PC-3 (cell line): Measurements from ENCODE around the gene PDLIM7. TPM values are rescaled to one million over a fixed set of nuclear protein-coding genes. Genes with fewer than 3 reads are reported as not detected.

ENCODE experiments used
- ATAC-seq: fragments of 200-7000 bp; cut with Tn5 transposase; 2 replicates; pipeline ENCODE4 v1.9.1; 2020; ENCODE audit warnings: mild to moderate bottlenecking, moderate library complexity
- BruUV-seq: library from RNA; stranded (reverse); fragments of 400-500 nt; replicated peaks from 2 replicates; lab custom pipeline; 2021; lab: Mats Ljungman, UMichigan
- CTCF ChIA-PET: fragments of 300-600 bp; sonication (Branson Sonifier 250); formaldehyde crosslinking; loops from one replicate; lab custom pipeline; 2022; ENCODE audit warnings: antibody characterized with exemption; lab: Charles Lee
- POLR2A ChIA-PET: fragments of 300-600 bp; sonication (Branson Sonifier 250); formaldehyde crosslinking; loops from one replicate; lab custom pipeline; 2022; ENCODE audit warnings: antibody characterized with exemption; ENCODE audit not compliant: unreplicated experiment; lab: Charles Lee
- DNase-seq: peaks from one replicate; pipeline ENCODE4 v3.0.0-alpha.2; 2015
- H2AFZ ChIP-seq: fragments of 300-600 bp; sonication (generic); 2 replicates; pipeline ENCODE4 v1.6.0; 2016; ENCODE audit warnings: antibody characterized with exemption, low read length
- H3F3A ChIP-seq: fragments of 300-600 bp; sonication (generic); one replicate; pipeline ENCODE4 v1.6.0; 2017; ENCODE audit warnings: antibody characterized with exemption, low read length, control low read depth, mild to moderate bottlenecking; ENCODE audit not compliant: unreplicated experiment
- H3K27ac ChIP-seq: fragments of 300-600 bp; sonication (generic); 2 replicates; pipeline ENCODE4 v1.5.1; 2016; ENCODE audit warnings: mild to moderate bottlenecking, low read length
- H3K27me3 ChIP-seq: fragments of 300-600 bp; sonication (generic); 2 replicates; pipeline ENCODE4 v1.6.1; 2016; ENCODE audit warnings: low read length, mixed read lengths
- H3K36me3 ChIP-seq: fragments of 300-600 bp; sonication (generic); 2 replicates; pipeline ENCODE4 v1.6.1; 2016; ENCODE audit warnings: low read depth, mixed run types, low read length, mixed read lengths
- H3K4me1 ChIP-seq: fragments of 300-600 bp; sonication (generic); 2 replicates; pipeline ENCODE4 v1.5.1; 2016; ENCODE audit warnings: low read length; ENCODE audit not compliant: insufficient read depth
- H3K4me2 ChIP-seq: fragments of 300-600 bp; sonication (generic); 2 replicates; pipeline ENCODE4 v1.6.0; 2016; ENCODE audit warnings: low read length
- H3K4me3 ChIP-seq: fragments of 300-600 bp; sonication (generic); 2 replicates; pipeline ENCODE4 v1.5.1; 2016; ENCODE audit warnings: mild to moderate bottlenecking, low read length, mixed read lengths
- H3K79me2 ChIP-seq: fragments of 300-600 bp; sonication (generic); 2 replicates; pipeline ENCODE4 v1.6.1; 2017; ENCODE audit warnings: low read length, mixed read lengths
- H3K9ac ChIP-seq: fragments of 300-600 bp; sonication (generic); 2 replicates; pipeline ENCODE4 v1.6.0; 2016; ENCODE audit warnings: mild to moderate bottlenecking, low read length
- H3K9me2 ChIP-seq: fragments of 300-600 bp; sonication (generic); replicated peaks from 2 replicates; pipeline ENCODE4 v1.6.1; 2016; ENCODE audit warnings: mixed run types, low read length, mixed read lengths
- H3K9me3 ChIP-seq: fragments of 300-600 bp; sonication (generic); 2 replicates; pipeline ENCODE4 v1.6.1; 2016; ENCODE audit warnings: low read length, mixed read lengths
- H4K20me1 ChIP-seq: fragments of 300-600 bp; sonication (generic); 2 replicates; pipeline ENCODE4 v1.6.1; 2016; ENCODE audit warnings: low read length, mixed read lengths
- EZH2 ChIP-seq: fragments of 300-600 bp; sonication (generic); IDR thresholded peaks from one replicate; pipeline ENCODE4 v1.6.1; 2017; ENCODE audit warnings: antibody characterized with exemption, mild to moderate bottlenecking, low read length; ENCODE audit not compliant: unreplicated experiment
- EZH2phosphoT487 ChIP-seq: fragments of 300-600 bp; sonication (generic); IDR thresholded peaks from 2 replicates; pipeline ENCODE4 v1.6.1; 2018; ENCODE audit warnings: mild to moderate bottlenecking, antibody characterized with exemption, low read length, borderline replicate concordance
- intact Hi-C: fragments of 100-400 bp; cut with micrococcal nuclease; formaldehyde crosslinking; loops from 2 replicates; pipeline ENCODE4 v1.9.0; 2023
- total RNA-seq: library from RNA; depleted of rRNA; stranded (reverse); fragments of >200 nt; gene quantifications from 2 replicates; pipeline ENCODE4 v1.2.3, GENCODE V29; 2014
- TF ChIP-seq, protein P1 (sequence below): fragments of 300-600 bp; sonication (generic); conservative IDR thresholded peaks from 2 replicates; pipeline ENCODE4 v1.5.1; 2017; ENCODE audit warnings: antibody characterized with exemption, low read depth, mild to moderate bottlenecking, low read length

PDLIM7 gene
- total RNA-seq, 1 experiment from 2014 or later: 159 TPM

DNA sequence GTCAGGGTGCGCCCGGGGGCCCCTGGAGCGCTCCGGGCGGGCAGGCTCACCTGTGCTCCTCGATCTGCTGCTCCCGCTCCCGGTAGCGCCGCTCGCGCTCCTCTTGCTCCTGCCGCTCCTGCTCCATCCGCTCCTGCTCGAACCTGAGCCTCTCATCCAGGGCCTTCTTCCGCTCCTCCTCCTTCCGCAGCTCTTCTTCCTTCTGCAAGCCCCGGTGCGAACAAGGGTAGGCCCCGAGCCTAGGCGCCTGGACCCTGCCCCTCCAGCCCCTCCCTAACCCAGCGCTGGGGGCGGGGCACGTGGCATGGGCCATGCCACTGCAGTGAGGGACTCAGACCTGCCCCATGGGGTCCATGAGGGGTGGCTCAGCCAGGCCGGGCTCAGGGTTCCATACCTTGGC, 30.5 kb downstream of the PDLIM7 start:
- intact Hi-C loops: no loop called here
- Histone ChIP-seq H3K36me3 (peaks cover 21% of the 10 kb centered on the region), H3K27me3 (no peaks in the 10 kb centered on the region), H3K9me2 (no peaks in the 10 kb centered on the region), H3K4me3 (no peak overlapping the region), H3K79me2 (peaks cover 25% of the 10 kb centered on the region), H3K27ac (no peak overlapping the region), H2AFZ (no peak overlapping the region), H3K4me1 (peaks cover 14% of the 10 kb centered on the region), H3K9ac (no peak overlapping the region), H3F3A (no peaks in the 10 kb centered on the region), H4K20me1 (peaks cover 31% of the 10 kb centered on the region; the same call in 1 of the 2 replicates), H3K9me3 (no peaks in the 10 kb centered on the region), H3K4me2 (no peak overlapping the region)
- TF ChIP-seq EZH2phosphoT487: no peak
- no peak for TF ChIP-seq EZH2
- TF ChIP-seq, protein P1, sequence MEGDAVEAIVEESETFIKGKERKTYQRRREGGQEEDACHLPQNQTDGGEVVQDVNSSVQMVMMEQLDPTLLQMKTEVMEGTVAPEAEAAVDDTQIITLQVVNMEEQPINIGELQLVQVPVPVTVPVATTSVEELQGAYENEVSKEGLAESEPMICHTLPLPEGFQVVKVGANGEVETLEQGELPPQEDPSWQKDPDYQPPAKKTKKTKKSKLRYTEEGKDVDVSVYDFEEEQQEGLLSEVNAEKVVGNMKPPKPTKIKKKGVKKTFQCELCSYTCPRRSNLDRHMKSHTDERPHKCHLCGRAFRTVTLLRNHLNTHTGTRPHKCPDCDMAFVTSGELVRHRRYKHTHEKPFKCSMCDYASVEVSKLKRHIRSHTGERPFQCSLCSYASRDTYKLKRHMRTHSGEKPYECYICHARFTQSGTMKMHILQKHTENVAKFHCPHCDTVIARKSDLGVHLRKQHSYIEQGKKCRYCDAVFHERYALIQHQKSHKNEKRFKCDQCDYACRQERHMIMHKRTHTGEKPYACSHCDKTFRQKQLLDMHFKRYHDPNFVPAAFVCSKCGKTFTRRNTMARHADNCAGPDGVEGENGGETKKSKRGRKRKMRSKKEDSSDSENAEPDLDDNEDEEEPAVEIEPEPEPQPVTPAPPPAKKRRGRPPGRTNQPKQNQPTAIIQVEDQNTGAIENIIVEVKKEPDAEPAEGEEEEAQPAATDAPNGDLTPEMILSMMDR: no peak
- no peak for DNase-seq
- ChIA-PET POLR2A (no interaction called here), CTCF (no interaction called here)
- no TSS peak for BruUV-seq
- no peak for ATAC-seq

GRCh38 chr5:177465044-177465443, 32.4 kb downstream of the PDLIM7 start:
- ATAC-seq: no peak
- intact Hi-C loops: no loop called here
- POLR2A ChIA-PET: no interaction called here

More at GRCh38 chr5:177465044-177465443, 32.4 kb downstream of the PDLIM7 start:
- Histone ChIP-seq H3K27me3 (no peaks in the 10 kb centered on the region), H4K20me1 (peaks cover 15% of the 10 kb centered on the region; the same call in 1 of the 2 replicates), H3K79me2 (peaks cover 7% of the 10 kb centered on the region), H3K36me3 (peaks cover 21% of the 10 kb centered on the region), H3K27ac (no peak overlapping the region), H3K4me2 (no peak overlapping the region), H3K9me3 (no peaks in the 10 kb centered on the region), H2AFZ (no peak overlapping the region), H3F3A (no peaks in the 10 kb centered on the region), H3K4me1 (no peaks in the 10 kb centered on the region), H3K4me3 (no peak overlapping the region), H3K9ac (no peak overlapping the region), H3K9me2 (no peaks in the 10 kb centered on the region)
- TF ChIP-seq EZH2phosphoT487: no peak
- TF ChIP-seq, protein P1: no peak
- TF ChIP-seq EZH2: no peak
- no peak for DNase-seq
- CTCF ChIA-PET: no interaction called here
- no TSS peak for BruUV-seq
